CD4-positive, alpha-beta T cell treated with Interleukin-17A for 1 hour (primary cell): ENCODE measurements around the gene TUBB4A.
A peak's percentile ranks its signal among the peaks of the same experiment; 100 is the strongest.

ENCODE experiments used
- DNase-seq: peaks from one replicate; pipeline ENCODE4 v3.0.0-alpha.2; 2020

TUBB4A gene

GRCh38 chr19:6465663-6466062 is 36.4 kb downstream of the TUBB4A start:
- DNase-seq = no peak

- no peak for DNase-seq
These were observed 37.1 kb downstream of the TUBB4A start for GRCh38 chr19:6465006-6465405.

GRCh38 chr19:6464070-6464873 is 37.8 kb downstream of the TUBB4A start, which contains the start of gene CRB3:
TSS of gene CRB3 (plus strand) at chr19:6464271. CDS start at chr19:6464702, 431 bp downstream.
- DNase-seq = peak; percentile 67

GRCh38 chr19:6460099-6460884 is 41.8 kb downstream of the TUBB4A start:
- DNase-seq = peak; percentile 98

GRCh38 chr19:6459262-6460098 is 42.6 kb downstream of the TUBB4A start, which contains the start of gene SLC25A23:
TSS of gene SLC25A23 (minus strand) at chr19:6459792. CDS start at chr19:6459628, 164 bp downstream.
- DNase-seq = peak; percentile 64

GRCh38 chr19:6458695-6459261 is 43.3 kb downstream of the TUBB4A start:
- DNase-seq = no peak

GRCh38 chr19:6457958-6458694 is 44.0 kb downstream of the TUBB4A start:
- DNase-seq = no peak

GRCh38 chr19:6455924-6456323 is 46.2 kb downstream of the TUBB4A start:
- no peak for DNase-seq

GRCh38 chr19:6453951-6454565 is 48.1 kb downstream of the TUBB4A start:
- DNase-seq = no peak

GRCh38 chr19:6452899-6453298 is 49.2 kb downstream of the TUBB4A start:
- DNase-seq = no peak

GRCh38 chr19:6452223-6452614 is 49.9 kb downstream of the TUBB4A start:
- DNase-seq = no peak

GRCh38 chr19:6451583-6452222 is 50.4 kb downstream of the TUBB4A start:
- DNase-seq = no peak

GRCh38 chr19:6450166-6450565 is 51.9 kb downstream of the TUBB4A start:
- no peak for DNase-seq

- DNase-seq = no peak
These were observed 54.1 kb downstream of the TUBB4A start for GRCh38 chr19:6448045-6448444.

GRCh38 chr19:6446452-6446851 is 55.7 kb downstream of the TUBB4A start:
- DNase-seq = no peak
